ENCODE results near the gene DMD.
A peak's percentile ranks its signal among the peaks of the same experiment; 100 is the strongest.
"Not testable (repeated sequence)": the region's sequence is repeated elsewhere in the genome, so short reads cannot be mapped to it uniquely, and the experiment has no call there.

The DMD gene

GRCh38 chrX:33211356-33212260 lies at the start of gene DMD:
TSS of gene DMD (minus strand) at chrX:33211549. CDS start at chrX:33211312, 237 bp downstream.
- DNase-seq (ENCODE audit: low read depth): peak; percentile 0

- no peak for DNase-seq (ENCODE audit: low read depth)
These were observed 41.0 kb upstream of the DMD start for GRCh38 chrX:33252306-33252825.

- DNase-seq (ENCODE audit: low read depth): no peak
These were observed 7.5 kb upstream of the DMD start for GRCh38 chrX:33218819-33219218.

GRCh38 chrX:33210156-33210555 lies 1.2 kb downstream of the DMD start:
- no peak for DNase-seq (ENCODE audit: low read depth)

GRCh38 chrX:33207056-33207455 lies 4.3 kb downstream of the DMD start:
- DNase-seq (ENCODE audit: low read depth): no peak

GRCh38 chrX:33205321-33205720 lies 6.0 kb downstream of the DMD start:
- DNase-seq (ENCODE audit: low read depth): no peak

- DNase-seq (ENCODE audit: low read depth): no peak
These were observed 6.5 kb downstream of the DMD start for GRCh38 chrX:33204889-33205288.

- no peak for DNase-seq (ENCODE audit: low read depth)
These were observed 12.6 kb downstream of the DMD start for GRCh38 chrX:33198561-33199279.

GRCh38 chrX:33195698-33196097 lies 15.7 kb downstream of the DMD start:
- no peak for DNase-seq (ENCODE audit: low read depth)

- DNase-seq (ENCODE audit: low read depth): no peak
These were observed 16.4 kb downstream of the DMD start for GRCh38 chrX:33194876-33195433.

GRCh38 chrX:33194289-33194688 lies 17.1 kb downstream of the DMD start:
- no peak for DNase-seq (ENCODE audit: low read depth)

- DNase-seq (ENCODE audit: low read depth): no peak
These were observed 21.3 kb downstream of the DMD start for GRCh38 chrX:33190016-33190415.

- no peak for DNase-seq (ENCODE audit: low read depth)
These were observed 22.5 kb downstream of the DMD start for GRCh38 chrX:33188881-33189280.

- no peak for DNase-seq (ENCODE audit: low read depth)
These were observed 23.1 kb downstream of the DMD start for GRCh38 chrX:33188286-33188685.

GRCh38 chrX:33184803-33185202 lies 26.5 kb downstream of the DMD start:
- DNase-seq (ENCODE audit: low read depth): not testable (repeated sequence)

GRCh38 chrX:33183361-33183760 lies 28.0 kb downstream of the DMD start:
- no peak for DNase-seq (ENCODE audit: low read depth)

- DNase-seq (ENCODE audit: low read depth): no peak
These were observed 32.7 kb downstream of the DMD start for GRCh38 chrX:33178690-33179089.

GRCh38 chrX:33178218-33178617 lies 33.1 kb downstream of the DMD start:
- no peak for DNase-seq (ENCODE audit: low read depth)

- no peak for DNase-seq (ENCODE audit: low read depth)
These were observed 36.1 kb downstream of the DMD start for GRCh38 chrX:33175201-33175600.

- no peak for DNase-seq (ENCODE audit: low read depth)
These were observed 40.3 kb downstream of the DMD start for GRCh38 chrX:33171041-33171440.

GRCh38 chrX:33161829-33162228 lies 49.5 kb downstream of the DMD start:
- no peak for DNase-seq (ENCODE audit: low read depth)

- no peak for DNase-seq (ENCODE audit: low read depth)
These were observed 51.1 kb downstream of the DMD start for GRCh38 chrX:33160273-33160672.
